Uterus (tissue), 2 donors: Measurements from ENCODE around the gene ZFPM1.

Experiments
- POLR2A ChIP-seq, 2 donors: fragments of 450-650 bp; IDR thresholded peaks; one replicate each; pipeline ENCODE4 v1.6.1; 2016; ENCODE audit warnings: antibody characterized with exemption in 2 of 2, mild to moderate bottlenecking in 1 of 2, moderate library complexity in 1 of 2
- TF ChIP-seq, protein P1 (sequence below), 4 experiments: fragments of 200-600 bp in 2 of 4; fragments of 450-650 bp in 2 of 4; sonication (generic) in 2 of 4; IDR thresholded peaks; one replicate each; pipeline ENCODE4 v1.5.1; 2016 to 2019; ENCODE audit warnings: antibody characterized with exemption in 4 of 4, mild to moderate bottlenecking in 2 of 4, moderate library complexity in 1 of 4

DNA sequence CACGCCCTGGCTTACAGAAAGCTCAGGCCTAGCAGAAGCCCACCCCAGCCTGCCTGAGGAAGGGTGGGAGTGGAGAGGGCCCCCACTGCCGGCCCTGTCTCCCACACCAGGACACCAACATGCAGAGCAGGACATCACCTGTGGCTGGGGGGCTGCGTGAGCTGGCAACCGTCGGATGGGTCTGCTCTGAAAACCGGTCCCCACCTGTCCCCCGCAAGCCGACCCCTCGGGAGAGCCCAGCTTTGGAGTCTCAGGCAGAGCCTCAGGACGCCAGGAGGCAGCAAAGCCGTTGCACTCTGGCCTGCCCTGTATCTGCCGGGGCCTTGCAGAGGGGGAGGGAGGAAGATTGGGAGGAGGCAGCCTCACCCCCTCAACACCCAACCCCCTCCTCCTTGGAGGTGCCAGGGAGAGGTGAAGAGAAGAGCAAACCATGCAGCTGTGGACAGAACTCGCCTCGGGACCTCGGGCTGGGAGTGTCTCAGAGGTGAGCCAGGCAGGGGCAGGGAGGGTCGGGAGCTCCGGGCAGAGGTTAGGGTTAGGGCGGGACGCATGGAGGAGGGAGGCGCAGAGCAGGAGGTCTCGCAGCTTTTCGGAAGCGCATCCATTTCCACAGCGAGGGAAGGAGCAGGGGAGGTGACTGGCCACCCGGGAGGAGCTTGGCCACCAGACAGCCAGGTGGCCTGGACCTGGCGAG lies 86.7 kb downstream of the ZFPM1 start:
- TF ChIP-seq, protein P1, sequence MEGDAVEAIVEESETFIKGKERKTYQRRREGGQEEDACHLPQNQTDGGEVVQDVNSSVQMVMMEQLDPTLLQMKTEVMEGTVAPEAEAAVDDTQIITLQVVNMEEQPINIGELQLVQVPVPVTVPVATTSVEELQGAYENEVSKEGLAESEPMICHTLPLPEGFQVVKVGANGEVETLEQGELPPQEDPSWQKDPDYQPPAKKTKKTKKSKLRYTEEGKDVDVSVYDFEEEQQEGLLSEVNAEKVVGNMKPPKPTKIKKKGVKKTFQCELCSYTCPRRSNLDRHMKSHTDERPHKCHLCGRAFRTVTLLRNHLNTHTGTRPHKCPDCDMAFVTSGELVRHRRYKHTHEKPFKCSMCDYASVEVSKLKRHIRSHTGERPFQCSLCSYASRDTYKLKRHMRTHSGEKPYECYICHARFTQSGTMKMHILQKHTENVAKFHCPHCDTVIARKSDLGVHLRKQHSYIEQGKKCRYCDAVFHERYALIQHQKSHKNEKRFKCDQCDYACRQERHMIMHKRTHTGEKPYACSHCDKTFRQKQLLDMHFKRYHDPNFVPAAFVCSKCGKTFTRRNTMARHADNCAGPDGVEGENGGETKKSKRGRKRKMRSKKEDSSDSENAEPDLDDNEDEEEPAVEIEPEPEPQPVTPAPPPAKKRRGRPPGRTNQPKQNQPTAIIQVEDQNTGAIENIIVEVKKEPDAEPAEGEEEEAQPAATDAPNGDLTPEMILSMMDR (IDR thresholded peaks at IDR 0.05): no peak
- TF ChIP-seq POLR2A (IDR thresholded peaks at IDR 0.05): no peak
